HTERT RPE-1 (cell line): ENCODE results near the gene PEX5.

ENCODE experiments used
- in situ Hi-C: fragments of 300-500 bp; cut with MboI; formaldehyde crosslinking; loops from 4 replicates; pipeline ENCODE4 v1.14.3; 2020; ENCODE audit warnings: low sequenced_read_pairs

The PEX5 gene

DNA sequence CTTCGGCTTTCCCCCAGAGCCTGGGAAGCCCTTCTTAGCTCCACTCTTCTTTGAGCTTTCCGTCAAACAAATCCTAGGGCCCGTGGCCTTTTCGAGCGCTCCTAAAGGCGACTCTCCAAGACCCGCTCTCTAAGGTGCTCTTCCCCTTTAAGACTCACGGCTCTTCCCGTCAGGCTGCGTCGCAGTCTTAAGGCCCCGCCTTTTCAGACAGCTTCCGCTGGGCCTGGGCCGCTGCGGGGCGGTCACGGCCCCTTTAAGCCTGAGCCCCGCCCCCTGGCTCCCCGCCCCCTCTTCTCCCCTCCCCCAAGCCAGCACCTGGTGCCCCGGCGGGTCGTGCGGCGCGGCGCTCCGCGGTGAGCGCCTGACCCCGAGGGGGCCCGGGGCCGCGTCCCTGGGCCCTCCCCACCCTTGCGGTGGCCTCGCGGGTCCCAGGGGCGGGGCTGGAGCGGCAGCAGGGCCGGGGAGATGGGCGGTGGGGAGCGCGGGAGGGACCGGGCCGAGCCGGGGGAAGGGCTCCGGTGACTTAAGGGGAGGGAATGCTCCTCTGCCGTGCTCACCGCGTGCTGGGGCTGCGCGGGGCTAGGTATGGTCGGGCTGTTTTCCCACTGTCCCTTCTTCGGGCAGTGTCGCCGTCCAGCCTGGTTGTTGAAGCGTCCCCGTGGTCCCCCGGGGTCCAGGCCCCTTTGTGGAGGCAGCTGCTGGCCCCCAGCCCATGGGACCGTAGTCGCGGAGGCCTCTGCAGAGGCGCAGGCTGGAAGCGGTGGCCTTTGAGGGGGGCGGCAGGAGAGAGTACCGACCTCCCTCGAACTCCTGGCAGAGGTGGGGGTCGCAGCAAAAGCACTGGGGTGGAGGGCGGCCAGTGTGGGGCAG, at the start of gene PEX5:
PEX5 (plus strand) TSS at position 289 of the 870 bp plus-strand sequence. CDS start 692 bp downstream, outside the sequence.
- in situ Hi-C loops, result no loop called here

DNA sequence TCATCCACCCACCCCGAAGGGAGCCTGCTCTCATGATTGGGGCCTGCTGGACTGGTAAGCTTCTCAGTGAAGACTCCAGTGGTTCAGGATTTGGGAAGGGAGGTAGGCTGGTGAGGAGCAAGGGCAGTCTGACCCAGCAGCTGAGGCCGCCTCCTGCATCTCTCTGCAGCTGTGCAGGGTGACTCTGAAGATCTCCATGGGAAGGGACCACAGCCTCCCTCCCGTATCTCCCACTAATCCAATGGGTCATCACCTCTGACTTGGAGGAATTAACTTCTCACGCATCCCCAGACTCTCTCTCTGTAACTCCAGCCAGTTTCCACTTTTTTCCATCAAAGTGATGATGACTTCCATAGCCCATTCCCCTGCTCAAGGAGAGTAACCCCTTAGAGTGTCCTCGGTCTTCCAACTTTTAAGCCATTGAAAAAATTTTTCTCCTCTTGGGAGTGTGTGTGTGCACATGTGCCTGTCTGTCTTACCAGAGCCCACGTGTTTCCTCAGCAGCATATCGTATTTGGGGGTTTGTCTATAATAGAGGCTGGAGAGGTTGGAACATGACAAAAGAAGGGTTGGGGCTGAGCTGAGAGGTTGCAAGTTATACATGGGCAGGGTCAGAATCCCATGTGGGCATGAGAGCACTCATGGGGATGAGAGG, 48.0 kb upstream of the PEX5 start:
- in situ Hi-C loops, result no loop called here

DNA sequence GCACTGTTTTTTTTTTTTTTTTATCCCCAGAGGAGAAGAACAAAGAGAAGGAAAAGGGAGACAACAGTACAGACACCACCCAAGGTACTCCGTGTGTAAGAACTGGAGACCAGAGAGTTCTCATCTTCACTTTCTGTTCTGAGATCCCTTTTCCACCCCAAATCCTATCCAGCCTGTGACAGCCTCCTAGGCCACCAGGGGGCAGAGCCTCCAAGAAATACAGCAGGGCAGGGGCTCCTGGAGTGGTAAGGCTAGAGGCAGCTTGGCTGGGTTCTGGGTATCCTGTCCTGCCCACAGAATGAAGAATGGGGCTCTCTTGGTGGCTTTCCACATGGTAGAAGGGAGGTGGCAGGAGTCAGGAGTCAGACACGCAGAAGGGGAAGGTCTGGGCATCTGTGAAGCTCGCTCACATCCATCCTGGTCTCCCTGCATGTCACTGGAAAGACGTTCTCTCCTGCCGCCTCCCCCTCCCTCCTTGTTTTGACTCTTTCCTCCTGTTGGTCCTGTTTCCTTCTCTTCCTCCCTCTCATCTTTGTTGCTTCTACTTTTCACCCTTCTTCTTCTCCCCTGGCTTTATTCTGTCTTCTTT, 47.3 kb upstream of the PEX5 start:
- in situ Hi-C loops, result no loop called here

DNA sequence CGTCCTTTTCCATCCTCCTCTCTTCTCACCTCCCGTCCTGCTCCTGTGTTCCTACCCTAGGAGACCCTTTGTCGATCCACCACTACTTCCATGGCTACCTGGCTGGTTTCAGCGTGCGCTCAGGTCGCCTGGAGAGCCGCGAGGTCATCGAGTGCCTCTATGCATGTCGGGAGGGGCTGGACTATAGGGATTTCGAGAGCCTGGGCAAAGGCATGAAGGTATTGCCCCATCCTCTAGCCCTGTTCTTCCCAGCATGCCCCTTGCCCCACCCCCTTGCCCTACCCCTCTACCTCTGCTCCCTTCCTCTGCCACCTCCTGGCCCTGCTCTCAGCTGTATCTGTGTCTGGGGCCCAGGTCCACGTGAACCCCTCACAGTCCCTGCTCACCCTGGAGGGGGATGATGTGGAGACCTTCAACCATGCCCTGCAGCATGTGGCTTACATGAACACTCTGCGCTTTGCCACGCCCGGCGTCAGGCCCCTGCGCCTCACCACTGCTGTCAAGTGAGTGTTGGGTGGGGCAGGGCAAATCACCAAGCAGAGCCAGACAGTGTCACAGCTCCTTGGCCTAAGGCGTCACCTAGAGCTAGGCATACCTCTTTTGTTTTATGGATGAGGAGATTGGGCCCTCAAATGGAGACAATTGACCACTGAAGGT, 46.5 kb upstream of the PEX5 start:
- in situ Hi-C loops, result no loop called here

DNA sequence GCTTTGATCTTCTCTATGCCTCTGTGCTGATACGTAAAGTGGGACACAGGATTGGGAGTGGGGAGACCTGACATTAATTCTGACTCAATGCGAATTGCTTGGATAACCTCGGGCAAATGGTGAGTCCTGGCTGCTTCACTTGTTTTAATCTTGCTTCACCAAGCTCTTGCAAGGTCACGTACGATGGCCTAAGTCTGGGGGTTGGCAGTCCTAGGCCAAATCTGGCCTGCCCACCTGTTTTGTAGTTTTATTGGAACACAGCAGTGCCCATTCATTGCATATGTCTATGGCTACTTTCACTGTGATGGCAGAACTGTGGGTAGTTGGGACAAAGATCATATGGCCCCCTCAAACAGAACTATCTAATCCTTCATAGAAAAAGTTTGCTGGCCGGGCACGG, 45.9 kb upstream of the PEX5 start:
- in situ Hi-C loops, result no loop called here

DNA sequence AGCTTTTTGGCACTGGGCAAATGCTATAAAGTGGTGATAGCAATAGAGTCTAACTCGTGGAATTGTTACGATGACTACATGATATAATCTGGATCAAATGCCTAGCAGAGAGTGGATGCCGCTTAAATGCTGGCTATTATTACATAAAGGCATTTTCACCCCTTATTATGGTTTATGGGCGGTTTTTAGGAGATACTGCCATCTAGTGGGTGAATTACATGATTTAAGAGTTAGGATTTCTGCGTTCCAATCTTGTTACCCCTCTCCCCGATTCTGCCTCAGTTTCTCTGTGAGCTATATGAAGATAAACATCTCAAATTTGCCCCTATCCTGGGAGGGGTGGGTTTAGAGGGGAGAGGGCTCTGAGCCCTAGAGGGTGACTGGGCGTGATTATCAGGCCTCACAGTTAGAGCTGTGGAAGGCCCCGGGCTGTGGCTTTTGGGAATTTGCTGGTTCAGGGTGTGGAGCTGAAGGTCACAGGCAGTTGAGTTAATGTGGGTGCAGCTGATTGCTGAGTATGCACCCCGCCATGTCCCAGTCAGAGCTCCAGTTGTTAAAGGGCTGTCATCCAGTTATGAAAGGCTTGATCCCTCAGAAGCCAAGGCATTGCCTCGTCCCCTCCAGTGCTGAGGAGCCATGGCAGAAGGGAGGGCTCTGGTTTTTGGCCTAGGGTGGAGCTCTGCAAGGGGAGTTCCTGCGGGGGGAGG, 44.9 kb upstream of the PEX5 start:
- in situ Hi-C loops, result no loop called here

DNA sequence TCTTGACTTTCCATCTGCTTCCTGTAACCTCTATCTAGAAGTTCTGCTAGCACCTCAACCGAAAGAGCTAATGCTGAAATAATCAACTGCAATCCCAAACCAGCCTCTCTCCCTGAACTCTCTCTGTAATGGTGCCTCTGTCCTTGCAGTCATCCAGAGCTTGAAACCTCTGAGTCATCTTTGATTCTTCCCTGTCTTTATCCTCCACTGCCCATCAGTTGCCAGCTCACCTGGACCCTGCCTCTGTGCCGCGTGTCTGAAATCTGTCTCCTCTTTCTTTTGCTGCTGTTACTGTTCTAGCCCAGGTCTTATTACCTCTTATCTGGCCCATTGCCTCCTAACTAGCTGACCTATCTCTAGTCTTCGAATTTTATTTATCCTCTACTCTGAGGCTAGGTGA, 43.8 kb upstream of the PEX5 start:
- in situ Hi-C loops, result no loop called here

DNA sequence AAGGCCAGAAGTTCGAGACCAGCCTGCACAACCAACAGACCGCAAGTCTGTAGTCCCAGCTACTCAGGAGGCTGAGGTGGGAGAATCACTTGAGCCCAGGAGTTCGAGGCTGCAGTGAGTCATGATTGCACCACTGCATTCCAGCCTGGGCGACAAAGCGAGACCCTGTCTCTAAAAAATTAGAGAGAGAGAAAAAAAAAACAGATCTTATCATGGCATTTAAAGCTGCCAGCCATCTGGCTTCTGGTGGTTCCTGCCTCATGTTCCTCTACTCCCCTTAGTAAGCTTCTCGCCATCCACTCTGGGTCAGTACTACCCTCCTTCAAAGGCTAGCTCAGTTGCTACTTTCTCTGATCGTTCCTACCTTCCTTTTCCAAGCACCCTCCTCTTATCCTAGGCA, 43.3 kb upstream of the PEX5 start:
- in situ Hi-C loops, result no loop called here

DNA sequence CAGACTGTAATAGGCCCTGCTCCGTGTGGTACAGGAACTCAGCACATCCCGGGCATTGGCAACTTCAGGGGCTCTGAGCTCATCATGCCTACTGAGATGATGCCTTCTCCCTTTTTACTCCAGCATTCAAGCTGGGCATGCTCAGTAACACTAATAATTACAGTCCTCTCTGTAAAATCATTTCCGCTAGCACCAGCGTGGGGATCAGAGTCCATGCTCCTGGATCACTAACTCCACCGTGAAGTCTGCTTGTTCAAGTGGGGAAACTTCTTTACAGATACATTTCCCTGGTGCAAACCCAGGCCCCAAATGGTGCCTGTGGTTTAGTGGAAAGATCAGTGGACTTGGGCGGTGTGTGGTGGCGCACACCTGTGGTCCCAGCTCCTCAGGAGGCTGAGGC, 42.6 kb upstream of the PEX5 start:
- in situ Hi-C loops, result no loop called here

DNA sequence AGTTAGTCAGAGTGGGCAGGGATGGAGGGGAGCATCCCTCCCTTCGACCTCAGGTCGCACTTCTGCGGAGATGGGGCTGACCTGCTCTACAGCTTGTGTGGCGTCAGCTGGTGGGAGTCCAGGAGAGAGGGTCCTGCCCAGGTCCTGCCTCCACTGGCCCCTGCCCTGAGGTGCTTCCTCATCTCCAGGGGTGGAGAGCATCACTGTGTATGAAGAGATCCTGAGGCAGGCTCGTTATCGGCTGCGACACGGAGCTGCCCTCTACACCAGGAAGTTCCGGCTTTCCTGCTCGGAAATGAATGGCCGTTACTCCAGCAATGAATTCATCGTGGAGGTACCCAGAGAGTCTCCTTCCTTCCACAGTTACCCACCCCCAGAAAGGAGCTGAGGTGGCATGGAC, 39.1 kb upstream of the PEX5 start:
- in situ Hi-C loops, result no loop called here

DNA sequence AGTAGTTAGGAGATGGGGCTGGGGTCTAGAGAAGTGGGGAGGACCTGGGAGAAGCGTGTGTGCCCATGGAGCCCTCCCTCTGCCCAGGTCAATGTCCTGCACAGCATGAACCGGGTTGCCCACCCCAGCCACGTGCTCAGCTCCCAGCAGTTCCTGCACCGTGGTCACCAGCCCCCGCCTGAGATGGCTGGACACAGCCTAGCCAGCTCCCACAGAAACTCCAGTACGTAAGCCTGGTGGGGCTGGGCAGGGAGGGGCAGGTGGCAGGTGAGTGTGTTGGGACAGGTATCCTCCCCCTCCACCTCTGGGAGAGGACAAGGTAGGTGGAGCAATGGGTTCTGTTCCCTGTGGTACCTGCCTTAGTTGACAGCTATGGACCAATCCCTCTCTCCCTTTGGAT, 38.6 kb upstream of the PEX5 start:
- in situ Hi-C loops, result no loop called here

DNA sequence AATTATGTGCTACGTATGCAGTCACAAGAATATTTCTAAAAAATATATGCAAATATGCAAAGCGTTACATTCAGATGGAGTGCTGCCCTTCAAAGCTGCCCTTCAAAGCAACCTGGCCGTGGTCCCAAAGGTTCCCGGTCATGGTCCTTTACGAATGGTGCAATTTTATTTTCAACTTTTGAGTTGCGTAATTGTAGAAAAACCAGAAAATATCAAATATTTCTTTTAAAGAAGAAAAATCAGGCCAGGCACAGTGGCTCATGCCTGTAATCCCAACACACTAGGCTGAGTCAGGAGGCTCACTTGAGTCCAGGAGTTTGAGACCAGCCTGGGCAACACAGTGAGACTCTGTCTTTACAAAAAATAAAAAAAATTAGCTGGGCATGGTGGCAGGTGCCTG, 38.0 kb upstream of the PEX5 start:
- in situ Hi-C loops, result no loop called here

DNA sequence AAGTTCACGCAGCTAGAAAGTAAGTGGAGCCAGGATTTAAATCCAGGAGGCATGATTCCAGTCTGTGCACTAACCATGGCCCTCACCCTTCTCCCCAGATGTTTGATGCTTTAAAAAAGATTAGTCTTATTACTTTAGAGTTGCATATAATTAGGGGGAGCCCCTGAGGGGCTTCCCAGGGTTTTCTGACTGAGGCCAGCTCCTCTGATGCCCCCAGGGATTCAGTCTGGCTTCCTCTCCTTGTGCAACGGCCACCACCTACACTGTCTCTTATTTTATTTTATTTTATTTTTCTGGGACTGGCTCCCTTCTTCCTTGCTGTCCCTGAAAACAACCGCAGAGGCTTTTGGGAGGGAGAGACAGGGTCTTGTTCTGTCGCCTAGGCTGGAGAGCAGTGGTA, 36.7 kb upstream of the PEX5 start:
- in situ Hi-C loops, result no loop called here

DNA sequence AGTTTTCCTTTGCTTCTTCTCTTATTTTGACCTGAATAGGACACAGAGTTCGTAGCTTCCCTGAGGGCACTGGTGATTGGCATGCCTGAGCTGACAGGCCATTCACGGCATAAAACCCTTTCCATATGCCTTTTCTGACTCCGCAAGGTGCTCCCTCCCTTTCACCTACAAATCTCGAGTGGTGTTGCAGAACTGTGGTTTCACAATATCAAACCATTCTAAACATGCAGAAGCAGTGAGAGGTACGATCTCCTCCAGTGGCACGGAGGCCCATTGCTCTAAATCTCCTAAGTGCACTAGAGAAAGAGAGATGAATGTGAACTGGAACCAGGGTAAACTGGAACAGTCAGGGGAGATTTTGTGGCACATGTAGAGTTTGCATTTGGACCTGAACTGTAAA, 35.4 kb upstream of the PEX5 start:
- in situ Hi-C loops, result no loop called here

DNA sequence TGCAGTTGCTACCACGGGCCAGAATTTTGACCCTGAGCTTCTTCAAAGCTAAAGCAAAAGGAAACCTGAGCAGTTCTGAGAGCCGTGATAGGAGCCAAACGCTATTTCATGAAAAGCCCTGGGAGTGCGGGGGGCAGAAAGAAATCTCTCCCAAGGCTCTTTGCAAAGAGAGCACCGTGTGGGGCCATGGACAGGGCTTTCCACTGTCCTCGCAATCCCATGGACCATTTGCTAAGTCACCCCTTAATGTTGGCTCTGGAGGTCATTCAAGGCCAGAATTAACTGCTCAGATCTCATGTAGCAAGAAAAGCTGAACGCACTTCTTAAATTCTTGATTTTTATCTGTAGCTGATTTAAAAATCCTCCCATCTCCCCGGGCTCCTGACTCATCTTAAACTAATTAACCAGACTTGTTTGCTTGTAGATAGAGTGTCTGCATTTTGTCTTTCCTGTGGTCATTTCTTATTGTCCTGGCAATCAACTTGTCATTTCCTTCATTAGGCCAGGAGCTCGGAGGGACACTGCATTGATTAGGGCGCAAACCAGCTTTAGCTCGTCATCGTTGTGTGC, 34.5 kb upstream of the PEX5 start:
- in situ Hi-C loops, result no loop called here

DNA sequence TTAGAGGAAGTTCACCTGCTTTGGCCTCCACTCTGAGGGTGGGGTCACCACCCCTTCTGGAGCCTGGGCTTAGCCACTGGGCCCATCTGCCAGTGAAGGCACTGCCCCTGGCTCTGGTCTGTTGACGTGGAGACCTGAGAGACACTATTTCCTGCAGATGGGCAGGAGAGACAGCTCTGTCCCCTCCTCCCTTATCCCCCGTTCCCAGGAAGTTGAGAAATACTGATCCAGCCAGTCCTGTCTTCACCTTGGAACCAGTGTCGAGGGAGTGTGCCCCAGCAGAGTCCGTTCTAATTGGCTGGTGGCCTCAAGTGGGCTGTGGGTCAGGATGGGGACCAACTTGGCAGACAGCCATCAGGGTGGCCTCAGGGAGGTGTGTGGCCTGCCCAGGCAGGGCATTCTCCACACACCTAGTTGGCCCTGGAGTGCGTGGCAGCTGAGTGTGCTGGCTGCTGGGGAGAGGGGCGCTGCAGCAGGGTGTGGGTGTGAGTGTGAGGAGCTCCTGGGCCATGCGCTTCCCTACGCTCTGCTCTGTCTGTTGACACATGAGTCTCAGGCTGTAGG, 33.9 kb upstream of the PEX5 start:
- in situ Hi-C loops, result no loop called here

DNA sequence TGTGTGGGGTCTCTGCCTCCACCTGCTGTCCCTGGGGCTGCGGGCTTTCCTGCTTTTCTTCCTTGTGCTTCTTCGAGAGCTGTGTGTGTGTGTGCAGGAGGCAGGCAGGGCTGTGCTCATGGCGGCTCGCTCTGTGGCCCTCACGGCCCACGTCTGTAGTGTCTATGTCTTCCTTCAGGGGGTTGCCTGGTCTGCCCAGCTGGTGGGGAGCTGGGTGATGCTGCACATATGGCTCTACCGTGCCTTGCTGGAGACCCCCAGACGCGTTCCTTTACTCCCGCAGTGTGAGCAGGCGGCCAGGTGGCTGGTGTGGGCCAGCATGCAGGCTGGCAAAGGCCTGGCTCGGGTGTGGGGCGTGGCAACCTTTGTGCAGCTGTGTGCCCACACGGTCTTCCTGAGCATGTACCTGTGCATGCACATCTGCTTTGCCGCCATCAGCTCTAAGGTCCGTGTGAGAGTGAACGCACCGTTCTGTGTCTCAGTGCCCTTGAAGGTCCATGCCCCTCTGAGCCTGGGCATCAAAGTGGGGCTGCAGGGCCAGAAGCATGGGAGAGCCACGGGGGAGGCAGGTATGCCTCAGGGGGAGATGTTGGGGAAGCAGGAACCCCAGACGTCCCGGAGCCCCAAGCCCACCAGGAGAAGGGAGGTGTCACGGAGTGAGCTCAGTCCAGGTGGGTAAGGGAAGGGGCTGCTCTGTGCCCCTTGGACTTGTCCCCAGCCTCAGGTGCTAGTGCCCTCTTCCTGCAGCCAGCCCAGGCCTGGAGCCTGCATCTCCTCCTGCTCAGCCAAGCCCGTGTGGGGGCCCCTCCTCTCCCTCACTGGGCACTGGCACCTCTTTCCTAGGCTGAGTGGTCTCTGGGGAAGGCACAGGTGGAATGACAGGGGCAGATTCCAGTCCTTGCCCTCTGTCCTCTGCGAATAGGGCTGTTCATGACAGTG, 33.0 kb upstream of the PEX5 start:
- in situ Hi-C loops, result no loop called here

DNA sequence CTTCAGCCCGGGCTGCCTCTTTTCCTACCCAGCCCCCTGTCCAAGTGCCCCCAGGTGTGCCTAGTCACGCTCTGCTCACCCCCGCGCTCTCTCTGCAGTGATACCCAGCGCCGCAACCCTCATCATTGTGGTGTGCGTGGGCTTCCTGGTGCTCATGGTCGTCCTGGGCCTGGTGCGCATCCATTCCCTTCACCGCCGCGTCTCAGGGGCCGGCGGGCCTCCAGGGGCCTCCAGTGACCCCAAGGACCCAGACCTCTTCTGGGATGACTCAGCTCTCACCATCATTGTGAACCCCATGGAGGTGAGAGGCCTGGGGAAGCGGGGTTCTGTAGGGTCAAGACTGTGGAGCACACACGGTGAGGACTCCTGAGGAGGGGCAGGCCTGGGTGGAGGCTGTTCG, 32.1 kb upstream of the PEX5 start:
- in situ Hi-C loops, result no loop called here
